Measurements from ENCODE around the gene OSBP. TPM values are rescaled to one million over a fixed set of nuclear protein-coding genes. Genes with fewer than 3 reads are reported as not detected.

Gene OSBP
- total RNA-seq, 2 donors from 2014 or later, result 41.2 to 44.3 TPM

- peaks cover 8% of the 10 kb centered on the region for H3K4me1 ChIP-seq (ENCODE audit: control insufficient read depth, insufficient read depth, low read length)
- DNase-seq, result peak; percentile 80
- Mint-ChIP-seq H3K27ac (peak overlapping the region; percentile 88), H3K27me3 (ENCODE audit: insufficient read depth) (no peaks in the 10 kb centered on the region), H3K4me3 (peak overlapping the region; percentile 88), H3K36me3 (ENCODE audit: low read depth) (peaks cover 10% of the 10 kb centered on the region), H3K4me1 (peaks cover 19% of the 10 kb centered on the region), H3K9me3 (no peaks in the 10 kb centered on the region)
- no peaks in the 10 kb centered on the region for H3K9me3 ChIP-seq (ENCODE audit: control insufficient read depth, low read length)
- peak overlapping the region; percentile 58 for H3K27ac ChIP-seq (ENCODE audit: low read depth, low read length)
- peak overlapping the region; percentile 64 for H3K9ac ChIP-seq (ENCODE audit: extremely low read depth, low read length, poor library complexity, severe bottlenecking)
- peak overlapping the region; percentile 98 for H3K4me3 ChIP-seq (ENCODE audit: low read length)
- H3K27me3 ChIP-seq (ENCODE audit: control insufficient read depth, insufficient read depth, low read length, poor library complexity, severe bottlenecking), result no peaks in the 10 kb centered on the region
- WGBS, 2 experiments (ENCODE audit: insufficient coverage in 1 of 2, insufficient read length in 1 of 2), result 0% methylated on average over 20 to 51 of the region's 51 CpGs
- peak; percentile 45 for TF ChIP-seq CTCF (conservative IDR thresholded peaks at IDR 0.05)
- H3K36me3 ChIP-seq (ENCODE audit: control insufficient read depth, insufficient read depth, low read length), result peaks cover 22% of the 10 kb centered on the region
Observed at GRCh38 chr11:59615120-59615636, 396 bp downstream of the OSBP start.

DNA sequence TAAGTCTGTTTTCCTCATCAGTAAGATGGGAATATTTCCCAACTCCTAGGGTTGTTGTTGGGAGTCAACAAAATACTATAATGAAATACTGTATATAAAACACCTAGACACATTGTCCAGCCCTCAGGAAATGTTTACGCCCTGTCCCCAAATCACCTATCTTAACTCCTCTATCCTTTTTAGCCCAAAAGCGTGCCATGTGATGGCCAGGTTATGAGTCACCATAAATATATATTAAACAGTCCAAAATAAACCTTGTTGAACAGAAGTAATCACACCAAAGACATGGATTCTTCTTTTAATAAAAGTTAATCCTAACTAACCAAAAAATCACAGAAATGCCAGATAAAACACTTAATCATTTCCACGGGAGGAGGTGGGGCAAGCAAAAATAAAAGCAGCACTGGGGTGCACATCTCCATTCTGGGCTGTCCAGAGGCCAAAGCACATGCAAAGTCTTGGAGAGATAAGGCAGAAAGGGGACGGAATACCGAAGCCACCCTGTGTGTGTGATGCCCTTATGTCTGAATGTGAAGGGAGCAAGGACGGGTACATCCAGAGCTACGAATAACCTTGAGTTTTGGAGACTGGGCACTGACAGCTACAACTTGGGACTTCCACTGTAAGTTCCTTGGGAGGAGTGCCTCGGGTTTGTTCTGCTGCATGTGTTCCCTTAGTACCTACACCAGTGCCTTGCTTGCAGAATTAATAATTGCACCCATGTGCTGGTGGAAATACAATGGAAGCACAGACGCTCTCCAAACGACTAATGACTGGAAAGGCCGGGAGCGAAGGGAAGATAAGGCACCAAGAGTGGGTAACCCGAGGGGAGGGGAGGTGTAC, 1.1 kb downstream of the OSBP start:
- WGBS, 2 experiments (ENCODE audit: insufficient coverage in 1 of 2, insufficient read length in 1 of 2), result 24 to 30% methylated on average over 10 to 13 of the region's 13 CpGs
- H3K9me3 Mint-ChIP-seq, result no peaks in the 10 kb centered on the region
- Histone ChIP-seq H3K9ac (ENCODE audit: extremely low read depth, low read length, poor library complexity, severe bottlenecking) (peak overlapping the region; percentile 64), H3K27me3 (ENCODE audit: control insufficient read depth, insufficient read depth, low read length, poor library complexity, severe bottlenecking) (no peaks in the 10 kb centered on the region), H3K27ac (ENCODE audit: low read depth, low read length) (no peak overlapping the region), H3K9me3 (ENCODE audit: control insufficient read depth, low read length) (no peaks in the 10 kb centered on the region), H3K4me1 (ENCODE audit: control insufficient read depth, insufficient read depth, low read length) (peaks cover 8% of the 10 kb centered on the region), H3K36me3 (ENCODE audit: control insufficient read depth, insufficient read depth, low read length) (peaks cover 28% of the 10 kb centered on the region), H3K4me3 (ENCODE audit: low read length) (peak overlapping the region; percentile 98)
- H3K27me3 Mint-ChIP-seq (ENCODE audit: insufficient read depth), result no peaks in the 10 kb centered on the region
- H3K36me3 Mint-ChIP-seq (ENCODE audit: low read depth), result peaks cover 16% of the 10 kb centered on the region
- TF ChIP-seq CTCF (conservative IDR thresholded peaks at IDR 0.05), result no peak
- peak overlapping the region; percentile 88 for H3K27ac Mint-ChIP-seq
- no peak for DNase-seq
- H3K4me3 Mint-ChIP-seq, result peak overlapping the region; percentile 88
- H3K4me1 Mint-ChIP-seq, result peaks cover 19% of the 10 kb centered on the region

DNA sequence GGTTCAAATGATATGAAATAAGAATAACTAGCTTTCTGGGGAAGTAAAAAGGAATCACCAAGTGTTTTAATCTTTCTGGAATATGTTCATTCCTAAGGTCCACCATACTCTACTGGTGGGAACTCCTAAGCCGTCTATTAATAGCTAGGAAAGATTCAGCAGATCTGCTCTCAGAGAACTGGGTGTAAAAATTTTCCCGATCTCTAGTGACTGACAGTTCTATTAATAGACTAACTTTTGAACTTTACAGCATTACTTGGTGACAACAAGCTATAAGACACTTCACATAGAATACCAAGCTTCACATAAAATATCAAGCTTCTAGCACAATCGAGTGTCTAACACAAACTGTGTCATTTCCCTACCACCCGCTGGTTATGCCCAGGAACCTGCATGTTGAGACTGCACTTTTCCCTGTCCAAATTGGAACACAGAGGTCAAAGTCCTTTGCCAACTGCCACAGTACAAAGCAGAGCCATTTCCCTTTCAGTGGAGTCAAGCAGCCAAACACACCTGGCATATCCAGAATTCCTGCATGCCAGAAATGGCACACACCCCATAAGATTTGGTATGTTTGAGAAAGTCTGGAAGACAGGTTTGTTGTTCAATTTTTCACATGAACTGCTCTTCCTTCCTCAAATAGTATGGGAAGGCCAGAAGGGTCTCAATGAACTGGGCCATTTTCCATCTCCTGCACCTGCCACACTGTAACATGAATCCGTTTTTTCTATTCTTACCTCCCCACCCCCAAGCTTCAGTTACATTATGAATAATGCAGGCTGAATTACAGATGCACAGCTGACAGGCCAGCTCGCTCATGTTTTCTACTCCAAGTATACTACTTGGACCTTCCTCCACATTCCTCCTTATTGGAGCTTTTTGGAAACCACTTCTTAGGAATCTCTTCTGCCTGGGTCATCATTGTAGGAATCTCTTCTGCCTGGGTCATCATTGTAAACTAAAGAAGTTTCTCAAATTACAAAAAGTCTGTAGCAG, 3.7 kb downstream of the OSBP start:
- Mint-ChIP-seq H3K4me3 (no peak overlapping the region), H3K36me3 (ENCODE audit: low read depth) (peaks cover 40% of the 10 kb centered on the region), H3K27me3 (ENCODE audit: insufficient read depth) (no peaks in the 10 kb centered on the region), H3K4me1 (peaks cover 19% of the 10 kb centered on the region), H3K9me3 (no peaks in the 10 kb centered on the region), H3K27ac (no peak overlapping the region)
- DNase-seq, result no peak
- Histone ChIP-seq H3K36me3 (ENCODE audit: control insufficient read depth, insufficient read depth, low read length) (peaks cover 55% of the 10 kb centered on the region), H3K4me3 (ENCODE audit: low read length) (no peak overlapping the region), H3K4me1 (ENCODE audit: control insufficient read depth, insufficient read depth, low read length) (peaks cover 8% of the 10 kb centered on the region), H3K9me3 (ENCODE audit: control insufficient read depth, low read length) (no peaks in the 10 kb centered on the region), H3K27me3 (ENCODE audit: control insufficient read depth, insufficient read depth, low read length, poor library complexity, severe bottlenecking) (no peaks in the 10 kb centered on the region), H3K9ac (ENCODE audit: extremely low read depth, low read length, poor library complexity, severe bottlenecking) (no peak overlapping the region), H3K27ac (ENCODE audit: low read depth, low read length) (no peak overlapping the region)
- no peak for TF ChIP-seq CTCF (conservative IDR thresholded peaks at IDR 0.05)
- WGBS, 2 experiments (ENCODE audit: insufficient coverage in 1 of 2, insufficient read length in 1 of 2), result 89 to 91% methylated on average over 6 of the region's 6 CpGs
